H9 (cell line): ENCODE data around the gene TTC28. TPM values are rescaled to one million over a fixed set of nuclear protein-coding genes. Genes with fewer than 3 reads are reported as not detected.

ENCODE experiments used
- DNase-seq: peaks from one replicate; pipeline ENCODE4 v3.0.0-alpha.2; 2017
- H2AFZ ChIP-seq: one replicate; pipeline ENCODE4 v1.6.1; 2013; ENCODE audit warnings: mild to moderate bottlenecking, low read length, control low read depth, moderate library complexity
- H2AK5ac ChIP-seq: 2 replicates; pipeline ENCODE4 v1.6.1; 2013; ENCODE audit warnings: low read length, control low read depth, mixed read lengths; ENCODE audit not compliant: insufficient read length
- H2BK120ac ChIP-seq: one replicate; pipeline ENCODE4 v1.6.1; 2013; ENCODE audit warnings: low read depth, mild to moderate bottlenecking, low read length, control low read depth, inconsistent platforms; ENCODE audit not compliant: poor library complexity, severe bottlenecking
- H2BK12ac ChIP-seq: 2 replicates; pipeline ENCODE4 v1.6.1; 2013; ENCODE audit warnings: low read length, control low read depth, mixed read lengths, low read depth; ENCODE audit not compliant: insufficient read length
- H2BK15ac ChIP-seq: 2 replicates; pipeline ENCODE4 v1.6.1; 2013; ENCODE audit warnings: low read depth, low read length, control low read depth
- H2BK20ac ChIP-seq: one replicate; pipeline ENCODE4 v1.6.1; 2013; ENCODE audit warnings: low read depth, mild to moderate bottlenecking, low read length, control low read depth, inconsistent platforms; ENCODE audit not compliant: poor library complexity, severe bottlenecking
- H2BK5ac ChIP-seq: 2 replicates; pipeline ENCODE4 v1.6.1; 2013; ENCODE audit warnings: low read length, control low read depth, mixed read lengths; ENCODE audit not compliant: insufficient read length
- H3K14ac ChIP-seq: 2 replicates; pipeline ENCODE4 v1.6.1; 2013; ENCODE audit warnings: low read length, control low read depth; ENCODE audit not compliant: insufficient read depth
- H3K18ac ChIP-seq: 2 replicates; pipeline ENCODE4 v1.6.1; 2013; ENCODE audit warnings: low read depth, mild to moderate bottlenecking, mixed read lengths, low read length, control low read depth; ENCODE audit not compliant: insufficient read length
- H3K23ac ChIP-seq: 2 replicates; pipeline ENCODE4 v1.6.1; 2013; ENCODE audit warnings: low read length, control low read depth, mixed read lengths, low read depth; ENCODE audit not compliant: insufficient read length
- H3K23me2 ChIP-seq: 2 replicates; pipeline ENCODE4 v1.6.1; 2013; ENCODE audit warnings: low read depth, mild to moderate bottlenecking, mixed read lengths, low read length, control low read depth; ENCODE audit not compliant: insufficient read length, poor library complexity, severe bottlenecking
- H3K27ac ChIP-seq: 2 replicates; pipeline ENCODE4 v1.5.1; 2013; ENCODE audit warnings: low read length, control low read depth, mixed read lengths, low read depth; ENCODE audit not compliant: insufficient read length
- H3K27me3 ChIP-seq: 2 replicates; pipeline ENCODE4 v1.6.1; 2013; ENCODE audit warnings: low read length, control low read depth, inconsistent platforms; ENCODE audit not compliant: insufficient read depth
- H3K4ac ChIP-seq: 2 replicates; pipeline ENCODE4 v1.6.1; 2013; ENCODE audit warnings: low read depth, mild to moderate bottlenecking, control low read depth, inconsistent platforms, low read length, moderate library complexity
- H3K4me1 ChIP-seq: 2 replicates; pipeline ENCODE4 v1.6.1; 2013; ENCODE audit warnings: low read length, control low read depth, inconsistent platforms; ENCODE audit not compliant: insufficient read depth
- H3K4me2 ChIP-seq: 2 replicates; pipeline ENCODE4 v1.6.1; 2013; ENCODE audit warnings: low read length, control low read depth, mixed read lengths; ENCODE audit not compliant: insufficient read length, insufficient read depth
- H3K56ac ChIP-seq: 2 replicates; pipeline ENCODE4 v1.6.1; 2013; ENCODE audit warnings: low read depth, mild to moderate bottlenecking, mixed read lengths, low read length, control low read depth; ENCODE audit not compliant: insufficient read length
- H3K79me1 ChIP-seq: 2 replicates; pipeline ENCODE4 v1.6.1; 2013; ENCODE audit warnings: low read depth, mild to moderate bottlenecking, moderate library complexity, low read length, control low read depth, inconsistent platforms; ENCODE audit not compliant: insufficient read depth, poor library complexity, severe bottlenecking
- H3K79me2 ChIP-seq: 2 replicates; pipeline ENCODE4 v1.6.1; 2013; ENCODE audit warnings: low read length, control low read depth, inconsistent platforms; ENCODE audit not compliant: insufficient read depth
- H3K9ac ChIP-seq: 2 replicates; pipeline ENCODE4 v1.6.1; 2013; ENCODE audit warnings: low read length, control low read depth, mixed read lengths; ENCODE audit not compliant: insufficient read length; ENCODE audit errors: extremely low read depth
- H3K9me3 ChIP-seq: one replicate; pipeline ENCODE4 v1.6.1; 2013; ENCODE audit warnings: low read depth, low read length, inconsistent platforms; ENCODE audit not compliant: control insufficient read depth
- H3T11ph ChIP-seq: one replicate; pipeline ENCODE4 v1.6.1; 2013; ENCODE audit warnings: mild to moderate bottlenecking, low read length, control low read depth, inconsistent platforms
- H4K20me1 ChIP-seq: one replicate; pipeline ENCODE4 v1.6.1; 2013; ENCODE audit not compliant: control insufficient read depth, insufficient read length, insufficient read depth
- H4K5ac ChIP-seq: 2 replicates; pipeline ENCODE4 v1.6.1; 2013; ENCODE audit warnings: low read depth, mild to moderate bottlenecking, mixed read lengths, low read length, control low read depth; ENCODE audit not compliant: insufficient read length
- H4K8ac ChIP-seq: replicated peaks from 2 replicates; pipeline ENCODE4 v1.6.1; 2013; ENCODE audit warnings: low read length, control low read depth, mixed read lengths, low read depth; ENCODE audit not compliant: insufficient read length
- H4K91ac ChIP-seq: 2 replicates; pipeline ENCODE4 v1.6.1; 2013; ENCODE audit warnings: low read depth, mild to moderate bottlenecking, moderate library complexity, mixed read lengths, low read length, control low read depth; ENCODE audit not compliant: insufficient read length
- H3K27ac Mint-ChIP-seq, 3 experiments: 2 replicates in 2 of 3; 3 replicates in 1 of 3; pipeline ENCODE4 v1.8.0; 2020 to 2021; ENCODE audit warnings: mixed read lengths in 3 of 3, mild to moderate bottlenecking in 1 of 3, moderate library complexity in 1 of 3
- H3K27me3 Mint-ChIP-seq: 2 replicates; pipeline ENCODE4 v1.8.0; 2021; ENCODE audit warnings: low read depth, mild to moderate bottlenecking, moderate library complexity, mixed read lengths
- H3K36me3 Mint-ChIP-seq, 3 experiments: 2 replicates in 2 of 3; 3 replicates in 1 of 3; pipeline ENCODE4 v1.8.0; 2020 to 2021; ENCODE audit warnings: low read depth in 3 of 3, mixed read lengths in 3 of 3; ENCODE audit not compliant: insufficient read depth in 1 of 3
- H3K4me1 Mint-ChIP-seq, 2 experiments: 2 replicates each; pipeline ENCODE4 v1.8.0; 2020; ENCODE audit warnings: mixed read lengths in 2 of 2
- H3K4me3 Mint-ChIP-seq, 2 experiments: 2 replicates in 1 of 2; 3 replicates in 1 of 2; pipeline ENCODE4 v1.8.0; 2020 to 2021; ENCODE audit warnings: mild to moderate bottlenecking in 2 of 2, mixed read lengths in 2 of 2, moderate library complexity in 1 of 2
- H3K9me3 Mint-ChIP-seq, 2 experiments: 2 replicates in 1 of 2; 3 replicates in 1 of 2; pipeline ENCODE4 v1.8.0; 2020; ENCODE audit warnings: mild to moderate bottlenecking in 2 of 2, mixed read lengths in 2 of 2, moderate library complexity in 1 of 2
- WGBS: extraction: QIAGEN DNeasy Blood & Tissue Kit; methylation state at CpG from one replicate; pipeline ENCODE4 v1.1.7; 2013; ENCODE audit warnings: missing lambda C conversion rate, low lambda C conversion rate, mixed read lengths; ENCODE audit not compliant: insufficient read length; ENCODE audit errors: extremely low coverage; 5-methylcytosine and 5-hydroxymethylcytosine counted together
- total RNA-seq: library from RNA; stranded (reverse); gene quantifications from 2 replicates; pipeline ENCODE4 v1.2.1, GENCODE V29; 2021
- TF ChIP-seq, protein P1 (sequence below): fragments of 200-600 bp; sonication (generic); conservative IDR thresholded peaks from 3 replicates; pipeline ENCODE4 v1.8.0; 2021; ENCODE audit warnings: antibody characterized with exemption, mild to moderate bottlenecking

The TTC28 gene
- total RNA-seq, 1 experiment from 2014 or later: 13.6 TPM

- Mint-ChIP-seq H3K27me3 (no peaks in the 10 kb centered on the region), H3K4me3 (peak overlapping the region; percentile 80 to 89), H3K9me3 (no peaks in the 10 kb centered on the region), H3K27ac (peak overlapping the region; percentile 32 to 76 (median 74); a peak in 3 of 7 replicates), H3K36me3 (no peaks in the 10 kb centered on the region), H3K4me1 (peaks cover 18 to 24% of the 10 kb centered on the region in 2 experiments)
- Histone ChIP-seq H3K14ac (no peak overlapping the region), H2BK12ac (no peak overlapping the region), H4K8ac (no peak overlapping the region), H3K27me3 (no peaks in the 10 kb centered on the region), H2BK20ac (no peak overlapping the region), H3K4me1 (no peaks in the 10 kb centered on the region), H3K4me2 (peak overlapping the region; percentile 94), H3K18ac (no peak overlapping the region), H2AK5ac (no peak overlapping the region), H3K23me2 (peaks cover 10% of the 10 kb centered on the region), H2AFZ (no peak overlapping the region), H2BK5ac (no peak overlapping the region), H3K79me2 (no peaks in the 10 kb centered on the region), H2BK120ac (no peak overlapping the region), H3K23ac (no peak overlapping the region), H3K79me1 (no peaks in the 10 kb centered on the region), H2BK15ac (no peak overlapping the region), H3K27ac (no peak overlapping the region), H3K9me3 (no peaks in the 10 kb centered on the region), H4K5ac (no peak overlapping the region), H4K91ac (no peak overlapping the region), H3K9ac (no peak overlapping the region), H3T11ph (no peak overlapping the region), H3K56ac (no peak overlapping the region), H3K4ac (no peak overlapping the region), H4K20me1 (no peaks in the 10 kb centered on the region)
- DNase-seq: peak; percentile 79
- no CpG with 5 or more reads among the region's 5 CpGs for WGBS
- TF ChIP-seq, protein P1, sequence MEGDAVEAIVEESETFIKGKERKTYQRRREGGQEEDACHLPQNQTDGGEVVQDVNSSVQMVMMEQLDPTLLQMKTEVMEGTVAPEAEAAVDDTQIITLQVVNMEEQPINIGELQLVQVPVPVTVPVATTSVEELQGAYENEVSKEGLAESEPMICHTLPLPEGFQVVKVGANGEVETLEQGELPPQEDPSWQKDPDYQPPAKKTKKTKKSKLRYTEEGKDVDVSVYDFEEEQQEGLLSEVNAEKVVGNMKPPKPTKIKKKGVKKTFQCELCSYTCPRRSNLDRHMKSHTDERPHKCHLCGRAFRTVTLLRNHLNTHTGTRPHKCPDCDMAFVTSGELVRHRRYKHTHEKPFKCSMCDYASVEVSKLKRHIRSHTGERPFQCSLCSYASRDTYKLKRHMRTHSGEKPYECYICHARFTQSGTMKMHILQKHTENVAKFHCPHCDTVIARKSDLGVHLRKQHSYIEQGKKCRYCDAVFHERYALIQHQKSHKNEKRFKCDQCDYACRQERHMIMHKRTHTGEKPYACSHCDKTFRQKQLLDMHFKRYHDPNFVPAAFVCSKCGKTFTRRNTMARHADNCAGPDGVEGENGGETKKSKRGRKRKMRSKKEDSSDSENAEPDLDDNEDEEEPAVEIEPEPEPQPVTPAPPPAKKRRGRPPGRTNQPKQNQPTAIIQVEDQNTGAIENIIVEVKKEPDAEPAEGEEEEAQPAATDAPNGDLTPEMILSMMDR: no peak
These were observed 236.1 kb downstream of the TTC28 start for GRCh38 chr22:28443526-28443876.
